ENCODE measurements around the gene STX8.

The STX8 gene

GRCh38 chr17:9286434-9286833 lies 289.2 kb downstream of the STX8 start:
- no peak overlapping the region for H3K23ac ChIP-seq (ENCODE audit: low read length)
- H2AFZ ChIP-seq (ENCODE audit: insufficient read depth, low read length, poor library complexity), result no peak overlapping the region
- H3K79me1 ChIP-seq (ENCODE audit: low read length), result no peaks in the 10 kb centered on the region
- no peak overlapping the region for H2BK5ac ChIP-seq (ENCODE audit: low read depth, low read length, poor library complexity)
- H3K27me3 ChIP-seq (ENCODE audit: insufficient read depth, low read length), result no peaks in the 10 kb centered on the region
- H3K4me1 ChIP-seq (ENCODE audit: control insufficient read depth in 1 of 2, insufficient read depth in 2 of 2, low read length in 2 of 2), result peaks cover 0 to 2% of the 10 kb centered on the region in 2 experiments
- no peak overlapping the region for H3K4me2 ChIP-seq (ENCODE audit: low read length)
- H3K79me2 ChIP-seq (ENCODE audit: control insufficient read depth, insufficient read depth, low read length, poor library complexity), result no peaks in the 10 kb centered on the region
- no peak overlapping the region for H4K91ac ChIP-seq (ENCODE audit: low read depth, low read length)
- no peak overlapping the region for H3K4me3 ChIP-seq (ENCODE audit: low read depth, low read length)
- H3K27ac ChIP-seq (ENCODE audit: low read depth, low read length), result no peak overlapping the region
- no peak overlapping the region for H4K12ac ChIP-seq (ENCODE audit: low read depth, low read length)
- no peak for DNase-seq
- H3K9me3 ChIP-seq (ENCODE audit: insufficient read depth, low read depth, low read length), result no peaks in the 10 kb centered on the region
- H3K4ac ChIP-seq (ENCODE audit: low read depth, low read length), result no peak overlapping the region
- no peak overlapping the region for H2BK12ac ChIP-seq (ENCODE audit: low read length)
- no peak overlapping the region for H4K8ac ChIP-seq (ENCODE audit: low read depth, low read length)
- no peak overlapping the region for H3K9ac ChIP-seq (ENCODE audit: low read length)
- no peak overlapping the region for H3K14ac ChIP-seq (ENCODE audit: low read length)
- WGBS (ENCODE audit: extremely low coverage, insufficient coverage, insufficient read length), result no CpG with 5 or more reads among the region's 7 CpGs
- H2AK5ac ChIP-seq (ENCODE audit: low read length), result no peak overlapping the region
- H3K18ac ChIP-seq (ENCODE audit: low read length), result no peak overlapping the region
- no peak overlapping the region for H2BK120ac ChIP-seq (ENCODE audit: insufficient read depth, low read length, poor library complexity)
- no peaks in the 10 kb centered on the region for H3K36me3 ChIP-seq (ENCODE audit: control insufficient read depth in 1 of 2, insufficient read depth in 2 of 2, low read length in 2 of 2)

DNA sequence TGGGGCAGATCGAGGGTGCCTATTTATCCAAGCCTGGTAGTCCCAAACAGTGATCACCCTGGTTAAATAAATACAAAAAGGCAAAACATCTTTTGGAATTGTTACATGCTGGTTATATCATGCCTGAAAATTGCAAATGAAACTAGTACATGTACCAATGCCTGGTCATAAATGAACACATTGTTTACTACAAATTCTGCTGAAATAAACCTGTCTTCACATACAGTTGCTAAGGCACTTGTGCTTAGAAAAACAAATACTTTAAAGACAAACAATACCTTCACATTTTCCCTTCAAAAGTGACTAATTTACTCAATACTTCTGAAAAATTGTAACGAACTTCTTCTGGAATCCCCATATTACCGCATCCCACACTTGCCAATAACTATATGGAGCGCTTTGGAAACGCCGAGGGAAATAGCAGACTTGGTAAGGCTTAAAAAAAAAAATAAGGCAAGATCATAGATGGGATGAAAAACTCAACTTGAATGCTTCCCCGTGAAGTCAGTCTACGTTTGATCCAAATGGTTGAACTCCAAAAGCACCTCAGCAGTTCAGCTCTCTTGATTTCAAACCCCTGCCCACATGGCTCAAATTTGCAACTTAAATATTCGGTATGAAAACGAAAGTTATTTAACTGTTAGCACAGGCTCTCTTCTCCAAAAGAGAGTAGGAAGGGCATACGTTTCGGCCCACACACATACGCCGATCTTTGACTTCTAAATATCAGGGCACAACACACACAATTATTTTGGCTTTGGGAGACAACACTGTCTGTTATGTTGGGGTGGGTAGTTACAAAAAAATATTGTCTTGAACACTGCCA lies 289.8 kb downstream of the STX8 start:
- Histone ChIP-seq H3K18ac (ENCODE audit: low read length) (no peak overlapping the region), H3K9me3 (ENCODE audit: insufficient read depth, low read depth, low read length) (no peaks in the 10 kb centered on the region), H3K4me1 (ENCODE audit: control insufficient read depth in 1 of 2, insufficient read depth in 2 of 2, low read length in 2 of 2) (peaks cover 0 to 2% of the 10 kb centered on the region in 2 experiments), H3K4me3 (ENCODE audit: low read depth, low read length) (no peak overlapping the region), H2BK120ac (ENCODE audit: insufficient read depth, low read length, poor library complexity) (no peak overlapping the region), H2BK12ac (ENCODE audit: low read length) (no peak overlapping the region), H4K8ac (ENCODE audit: low read depth, low read length) (no peak overlapping the region), H3K23ac (ENCODE audit: low read length) (no peak overlapping the region), H3K14ac (ENCODE audit: low read length) (no peak overlapping the region), H2AK5ac (ENCODE audit: low read length) (no peak overlapping the region), H2AFZ (ENCODE audit: insufficient read depth, low read length, poor library complexity) (no peak overlapping the region), H4K91ac (ENCODE audit: low read depth, low read length) (no peak overlapping the region), H3K4me2 (ENCODE audit: low read length) (no peak overlapping the region), H3K36me3 (ENCODE audit: control insufficient read depth in 1 of 2, insufficient read depth in 2 of 2, low read length in 2 of 2) (no peaks in the 10 kb centered on the region), H4K12ac (ENCODE audit: low read depth, low read length) (no peak overlapping the region), H2BK5ac (ENCODE audit: low read depth, low read length, poor library complexity) (no peak overlapping the region), H3K4ac (ENCODE audit: low read depth, low read length) (no peak overlapping the region), H3K27ac (ENCODE audit: low read depth, low read length) (no peak overlapping the region), H3K79me2 (ENCODE audit: control insufficient read depth, insufficient read depth, low read length, poor library complexity) (no peaks in the 10 kb centered on the region), H3K79me1 (ENCODE audit: low read length) (no peaks in the 10 kb centered on the region), H3K9ac (ENCODE audit: low read length) (no peak overlapping the region), H3K27me3 (ENCODE audit: insufficient read depth, low read length) (no peaks in the 10 kb centered on the region)
- no peak for DNase-seq
- WGBS (ENCODE audit: extremely low coverage, insufficient coverage, insufficient read length), result no CpG with 5 or more reads among the region's 14 CpGs

DNA sequence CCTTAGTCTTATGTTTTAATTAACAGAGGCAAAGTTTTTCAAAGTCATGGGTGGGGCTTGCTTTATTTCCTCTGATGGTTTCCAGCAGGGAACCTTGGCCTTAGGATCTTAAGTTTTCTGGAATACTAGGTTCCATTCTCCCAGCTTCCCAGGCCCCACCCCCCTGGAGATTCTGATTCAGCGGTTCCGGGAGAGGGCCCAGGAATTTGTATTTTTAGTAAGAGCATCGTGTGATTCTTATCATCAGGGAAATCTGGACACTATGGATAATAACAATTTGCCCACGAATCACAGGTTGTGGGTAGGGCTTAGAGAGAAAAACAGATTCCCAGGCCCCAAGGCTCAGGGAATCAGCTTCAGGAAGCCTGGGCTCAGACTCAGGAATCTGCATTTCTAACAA lies 290.7 kb downstream of the STX8 start:
- no peak overlapping the region for H2BK12ac ChIP-seq (ENCODE audit: low read length)
- no peaks in the 10 kb centered on the region for H3K27me3 ChIP-seq (ENCODE audit: insufficient read depth, low read length)
- H3K9ac ChIP-seq (ENCODE audit: low read length), result no peak overlapping the region
- no peak overlapping the region for H3K4me2 ChIP-seq (ENCODE audit: low read length)
- peaks cover 0 to 2% of the 10 kb centered on the region in 2 experiments for H3K4me1 ChIP-seq (ENCODE audit: control insufficient read depth in 1 of 2, insufficient read depth in 2 of 2, low read length in 2 of 2)
- no CpG with 5 or more reads among the region's 4 CpGs for WGBS (ENCODE audit: extremely low coverage, insufficient coverage, insufficient read length)
- no peak overlapping the region for H2AK5ac ChIP-seq (ENCODE audit: low read length)
- H3K79me1 ChIP-seq (ENCODE audit: low read length), result no peaks in the 10 kb centered on the region
- H4K8ac ChIP-seq (ENCODE audit: low read depth, low read length), result no peak overlapping the region
- DNase-seq, result no peak
- H3K14ac ChIP-seq (ENCODE audit: low read length), result no peak overlapping the region
- H3K4ac ChIP-seq (ENCODE audit: low read depth, low read length), result no peak overlapping the region
- no peak overlapping the region for H3K23ac ChIP-seq (ENCODE audit: low read length)
- no peaks in the 10 kb centered on the region for H3K9me3 ChIP-seq (ENCODE audit: insufficient read depth, low read depth, low read length)
- no peak overlapping the region for H3K4me3 ChIP-seq (ENCODE audit: low read depth, low read length)
- H4K12ac ChIP-seq (ENCODE audit: low read depth, low read length), result no peak overlapping the region
- no peak overlapping the region for H3K18ac ChIP-seq (ENCODE audit: low read length)
- H2AFZ ChIP-seq (ENCODE audit: insufficient read depth, low read length, poor library complexity), result no peak overlapping the region
- no peaks in the 10 kb centered on the region for H3K79me2 ChIP-seq (ENCODE audit: control insufficient read depth, insufficient read depth, low read length, poor library complexity)
- H3K36me3 ChIP-seq (ENCODE audit: control insufficient read depth in 1 of 2, insufficient read depth in 2 of 2, low read length in 2 of 2), result no peaks in the 10 kb centered on the region
- H3K27ac ChIP-seq (ENCODE audit: low read depth, low read length), result no peak overlapping the region
- H2BK5ac ChIP-seq (ENCODE audit: low read depth, low read length, poor library complexity), result no peak overlapping the region
- no peak overlapping the region for H2BK120ac ChIP-seq (ENCODE audit: insufficient read depth, low read length, poor library complexity)
- no peak overlapping the region for H4K91ac ChIP-seq (ENCODE audit: low read depth, low read length)

- no CpG with 5 or more reads among the region's 2 CpGs for WGBS (ENCODE audit: extremely low coverage, insufficient coverage, insufficient read length)
- no peak overlapping the region for H3K23ac ChIP-seq (ENCODE audit: low read length)
- no peak overlapping the region for H3K9ac ChIP-seq (ENCODE audit: low read length)
- H3K79me1 ChIP-seq (ENCODE audit: low read length), result no peaks in the 10 kb centered on the region
- no peak overlapping the region for H4K91ac ChIP-seq (ENCODE audit: low read depth, low read length)
- no peaks in the 10 kb centered on the region for H3K27me3 ChIP-seq (ENCODE audit: insufficient read depth, low read length)
- peaks cover 0 to 2% of the 10 kb centered on the region in 2 experiments for H3K4me1 ChIP-seq (ENCODE audit: control insufficient read depth in 1 of 2, insufficient read depth in 2 of 2, low read length in 2 of 2)
- H3K4me3 ChIP-seq (ENCODE audit: low read depth, low read length), result no peak overlapping the region
- no peak overlapping the region for H4K12ac ChIP-seq (ENCODE audit: low read depth, low read length)
- no peaks in the 10 kb centered on the region for H3K36me3 ChIP-seq (ENCODE audit: control insufficient read depth in 1 of 2, insufficient read depth in 2 of 2, low read length in 2 of 2)
- no peak for DNase-seq
- no peak overlapping the region for H2BK5ac ChIP-seq (ENCODE audit: low read depth, low read length, poor library complexity)
- H3K79me2 ChIP-seq (ENCODE audit: control insufficient read depth, insufficient read depth, low read length, poor library complexity), result no peaks in the 10 kb centered on the region
- H3K27ac ChIP-seq (ENCODE audit: low read depth, low read length), result no peak overlapping the region
- no peak overlapping the region for H2BK12ac ChIP-seq (ENCODE audit: low read length)
- no peak overlapping the region for H2AK5ac ChIP-seq (ENCODE audit: low read length)
- H3K9me3 ChIP-seq (ENCODE audit: insufficient read depth, low read depth, low read length), result no peaks in the 10 kb centered on the region
- no peak overlapping the region for H3K14ac ChIP-seq (ENCODE audit: low read length)
- H3K4ac ChIP-seq (ENCODE audit: low read depth, low read length), result no peak overlapping the region
- H3K4me2 ChIP-seq (ENCODE audit: low read length), result no peak overlapping the region
- H2BK120ac ChIP-seq (ENCODE audit: insufficient read depth, low read length, poor library complexity), result no peak overlapping the region
- H4K8ac ChIP-seq (ENCODE audit: low read depth, low read length), result no peak overlapping the region
- no peak overlapping the region for H2AFZ ChIP-seq (ENCODE audit: insufficient read depth, low read length, poor library complexity)
- H3K18ac ChIP-seq (ENCODE audit: low read length), result no peak overlapping the region
Observed at GRCh38 chr17:9283909-9284308, 291.7 kb downstream of the STX8 start.
